GM19193 (cell line): ENCODE results near the gene DAAM2.

Experiments
- POLR2A ChIP-seq: IDR thresholded peaks from 4 replicates; pipeline ENCODE4 v1.6.1; 2011; ENCODE audit not compliant: insufficient read depth, insufficient read length; ENCODE audit errors: extremely low read depth

DAAM2 gene

DNA sequence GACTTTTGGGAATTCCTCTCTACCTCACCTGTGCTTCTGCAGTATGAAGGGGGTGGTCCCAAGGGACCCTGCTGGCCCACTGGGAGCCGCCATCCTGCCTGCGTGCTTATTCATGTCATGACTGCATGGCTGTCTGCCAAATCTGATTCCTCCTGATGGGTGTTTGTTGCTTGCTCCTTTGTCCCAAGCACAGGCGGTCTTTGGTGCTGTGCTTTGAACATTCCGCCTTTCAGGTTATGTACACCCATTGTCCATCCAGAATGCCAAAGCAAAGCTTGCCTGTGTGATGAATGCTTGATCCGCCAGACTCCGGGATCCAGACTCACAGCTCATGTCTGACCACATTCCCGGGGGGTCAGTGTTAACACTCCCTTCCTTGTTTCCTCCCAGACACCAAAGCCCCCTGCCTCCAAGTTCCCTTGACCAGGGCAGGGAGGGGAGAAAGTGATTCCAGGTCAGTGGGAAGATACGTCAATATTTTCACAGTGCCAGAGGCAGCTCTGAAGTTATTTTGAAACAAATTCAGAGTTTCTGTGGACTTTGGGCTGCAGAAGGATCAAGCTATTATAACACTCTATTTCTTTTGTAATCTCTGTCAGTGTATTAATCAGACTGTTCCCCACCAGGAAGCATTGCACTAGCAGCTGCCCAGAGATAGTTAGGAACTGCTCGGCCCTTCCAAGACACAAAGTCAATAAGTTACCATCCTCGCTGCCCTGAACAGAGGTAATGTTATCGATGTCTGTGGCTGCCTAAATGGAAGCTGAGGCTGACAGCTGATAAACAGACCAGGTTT is 9.5 kb downstream of the DAAM2 start:
- TF ChIP-seq POLR2A = no peak

DNA sequence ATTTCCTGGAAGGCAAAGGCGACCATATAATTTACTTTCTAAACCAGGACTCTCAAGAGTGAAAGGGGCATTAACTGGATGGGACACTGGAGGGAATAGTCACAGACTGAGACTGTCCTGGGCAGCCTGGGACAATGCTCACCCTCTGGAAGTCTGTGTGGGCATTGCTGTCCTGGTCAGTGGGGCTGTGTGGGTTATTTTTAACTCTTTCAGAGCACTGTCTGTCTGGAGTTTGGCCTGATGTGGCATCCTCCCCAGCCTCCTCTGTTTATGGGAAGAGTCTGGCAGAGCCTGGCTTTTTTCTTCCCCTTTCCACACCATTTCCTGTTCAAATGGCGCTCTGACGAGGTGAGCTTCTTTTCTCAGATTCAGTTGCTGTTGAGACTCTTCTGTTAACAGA is 11.7 kb downstream of the DAAM2 start:
- no peak for TF ChIP-seq POLR2A

DNA sequence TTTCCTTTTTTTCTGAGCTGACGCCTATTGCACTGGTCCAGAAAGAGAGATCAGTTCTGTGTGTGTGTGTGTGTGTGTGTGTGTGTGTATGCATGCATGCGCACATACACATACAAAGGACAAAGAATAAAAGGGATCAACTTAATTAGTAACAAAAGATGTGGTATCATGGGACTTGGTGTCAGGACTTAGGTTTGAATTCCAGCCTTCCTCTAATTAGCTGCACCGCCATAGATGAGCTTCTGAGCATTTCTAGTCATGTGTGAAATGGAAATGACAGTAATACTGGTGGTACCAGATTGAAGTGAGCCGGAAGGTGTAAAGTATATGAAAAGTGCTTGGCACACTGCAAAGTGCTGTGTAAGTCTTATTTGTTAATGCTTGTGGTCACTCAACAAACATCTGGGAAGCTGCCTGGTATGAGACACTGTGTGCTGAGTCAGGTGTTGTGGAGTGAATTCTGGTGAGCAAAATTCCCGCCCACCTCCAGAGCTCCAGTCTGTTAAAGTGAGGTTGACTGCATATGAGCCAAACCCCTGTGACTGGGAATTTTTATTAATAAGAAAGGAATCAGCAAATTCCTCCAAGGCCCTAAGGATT is 12.4 kb downstream of the DAAM2 start:
- no peak for TF ChIP-seq POLR2A

DNA sequence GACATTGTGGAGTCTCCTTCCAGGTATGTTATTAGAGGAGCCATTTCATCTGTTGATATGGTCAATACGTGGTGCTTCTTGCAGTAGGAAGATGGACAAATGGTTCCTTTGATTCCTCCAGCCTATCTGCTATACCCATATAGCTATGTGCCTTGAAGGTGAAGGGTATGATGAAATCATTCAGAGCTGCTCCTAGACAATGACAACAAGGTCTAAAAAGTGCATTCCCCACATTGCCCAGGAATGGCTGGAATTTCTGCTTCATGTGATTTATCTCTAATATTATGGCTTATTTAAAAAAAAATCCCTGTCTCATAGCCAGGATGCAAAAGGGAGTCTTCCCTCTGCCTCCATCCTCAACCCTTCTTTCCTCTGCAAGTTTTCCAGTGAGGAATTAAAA is 14.1 kb downstream of the DAAM2 start:
- no peak for TF ChIP-seq POLR2A

DNA sequence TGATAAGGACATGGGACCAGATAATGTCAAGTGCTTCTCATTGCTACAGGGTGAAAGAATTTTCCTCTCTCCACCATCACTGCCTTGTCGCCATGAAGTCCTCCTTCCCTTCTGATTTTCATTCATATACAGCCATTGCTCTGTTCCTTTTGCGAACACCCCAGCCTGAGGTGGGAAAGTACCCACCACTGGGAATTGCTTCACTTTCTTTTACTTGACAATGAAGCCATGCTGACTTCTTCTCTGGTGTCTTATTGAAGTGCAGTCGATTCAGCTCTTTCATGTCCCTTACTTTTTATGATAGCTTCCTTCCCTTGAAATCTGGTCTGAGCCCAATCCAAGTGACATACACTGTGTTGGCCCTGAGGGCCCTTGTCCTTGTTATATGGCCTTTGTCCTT is 16.2 kb downstream of the DAAM2 start:
- no peak for TF ChIP-seq POLR2A

DNA sequence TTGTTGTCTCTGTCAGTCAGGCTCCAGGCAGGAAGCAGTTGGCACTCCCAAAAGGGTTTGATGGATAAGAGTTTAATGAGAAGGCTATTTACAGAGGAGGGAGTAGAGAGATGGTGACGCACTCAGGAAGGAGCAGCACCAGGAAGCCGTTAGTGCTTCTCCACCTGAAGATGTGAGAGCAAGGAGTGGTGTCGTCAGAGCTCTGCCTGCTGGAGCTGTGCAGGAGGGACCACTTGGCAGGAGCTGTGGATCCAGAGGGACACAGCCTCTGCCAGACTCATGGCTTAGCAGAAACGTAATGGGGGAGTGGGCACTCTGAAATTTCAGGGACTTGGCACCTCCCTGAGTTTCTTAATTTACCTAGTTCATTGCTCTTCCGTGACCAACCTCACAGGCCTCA is 16.8 kb downstream of the DAAM2 start:
- TF ChIP-seq POLR2A = no peak

DNA sequence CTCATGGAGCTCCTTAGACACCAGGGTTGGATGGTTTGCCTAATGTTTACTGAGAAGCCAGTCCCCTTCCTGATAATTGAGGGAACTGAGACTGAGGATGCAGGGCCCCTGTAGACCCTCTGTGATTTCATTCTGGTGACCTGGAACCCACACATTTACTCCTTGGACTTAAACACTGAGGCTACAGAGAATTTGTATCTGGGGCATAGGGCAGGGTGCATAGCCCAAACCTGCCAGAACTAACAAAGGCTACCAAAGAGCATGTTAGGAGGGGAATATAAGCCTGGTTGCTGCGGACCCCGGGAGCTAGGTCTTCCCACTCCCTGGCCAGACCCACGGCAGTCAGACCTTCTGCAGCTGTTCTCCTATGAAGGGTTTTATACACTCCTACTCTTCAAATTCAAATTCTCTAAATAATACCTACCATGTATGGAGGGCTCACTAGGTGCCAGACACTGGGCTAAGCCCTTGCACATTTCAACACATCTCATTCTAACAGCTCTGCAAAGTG is 19.7 kb downstream of the DAAM2 start:
- TF ChIP-seq POLR2A = no peak

DNA sequence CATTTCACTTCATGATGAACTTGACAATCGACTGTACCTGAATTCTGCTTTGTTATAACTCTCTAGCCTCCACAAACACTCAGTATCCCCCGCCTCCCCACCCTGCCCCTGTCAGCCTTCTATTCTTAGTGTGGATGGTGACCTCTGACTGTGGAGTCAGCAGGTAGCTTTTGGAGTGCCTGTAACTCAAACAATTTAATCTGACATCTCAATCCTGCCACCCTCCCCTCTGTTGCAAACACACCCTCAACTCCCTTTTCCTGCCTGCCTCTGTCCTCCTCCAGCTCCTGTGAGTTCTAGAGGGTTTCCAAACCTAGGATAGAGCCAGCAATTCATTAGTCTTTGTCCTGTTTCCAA is 20.3 kb downstream of the DAAM2 start:
- no peak for TF ChIP-seq POLR2A

DNA sequence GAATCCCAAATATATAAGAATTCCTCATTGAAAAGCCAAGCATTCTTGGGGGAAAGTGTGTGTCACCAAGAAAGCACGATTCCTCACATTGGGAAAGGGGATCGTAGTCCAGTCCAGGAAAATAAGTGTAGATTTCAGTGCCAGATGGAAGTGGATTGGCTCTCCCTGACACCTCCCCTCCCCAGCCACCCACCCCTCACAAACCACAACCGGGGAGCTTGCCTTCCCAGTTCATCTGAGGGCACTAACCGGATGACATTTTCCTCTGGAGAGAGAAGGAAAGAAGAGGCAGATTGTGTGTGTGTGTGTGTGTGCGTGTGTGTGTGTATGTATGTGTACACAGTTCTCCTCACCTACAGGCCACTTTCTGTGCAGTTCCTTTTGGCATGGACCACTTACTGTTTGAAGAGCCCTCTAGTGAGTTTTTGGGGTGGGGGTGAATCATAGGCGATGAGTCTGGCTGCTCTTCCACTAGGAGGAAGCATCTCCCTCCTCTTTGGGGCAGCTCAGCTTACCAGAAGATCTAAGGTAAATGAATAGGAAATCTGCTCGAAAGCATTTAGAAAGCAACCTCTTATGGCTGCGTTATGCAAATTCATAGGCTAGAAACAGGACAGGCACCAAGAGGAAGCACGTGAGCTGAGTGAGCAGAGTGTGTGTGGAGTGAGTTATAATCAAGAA is 20.8 kb downstream of the DAAM2 start:
- TF ChIP-seq POLR2A = no peak

DNA sequence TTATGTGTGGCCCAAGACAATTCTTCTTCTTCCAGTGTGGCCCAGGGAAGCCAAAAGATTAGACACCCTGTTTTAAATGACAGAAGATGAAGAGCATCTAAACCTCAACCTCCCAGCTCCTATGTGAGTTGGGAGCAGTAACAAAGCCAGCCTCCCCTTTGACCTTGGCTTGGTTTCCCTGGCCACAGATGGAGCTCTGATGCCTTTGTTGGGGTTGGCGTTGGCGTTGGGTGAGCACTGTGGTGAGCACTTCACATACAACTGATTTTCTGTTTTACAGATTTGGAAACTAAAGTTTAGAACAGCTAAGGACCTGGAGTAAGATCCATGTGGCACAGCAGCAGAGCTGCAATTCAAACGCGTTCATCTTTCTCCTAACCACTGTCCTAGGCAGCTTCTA is 22.1 kb downstream of the DAAM2 start:
- no peak for TF ChIP-seq POLR2A

DNA sequence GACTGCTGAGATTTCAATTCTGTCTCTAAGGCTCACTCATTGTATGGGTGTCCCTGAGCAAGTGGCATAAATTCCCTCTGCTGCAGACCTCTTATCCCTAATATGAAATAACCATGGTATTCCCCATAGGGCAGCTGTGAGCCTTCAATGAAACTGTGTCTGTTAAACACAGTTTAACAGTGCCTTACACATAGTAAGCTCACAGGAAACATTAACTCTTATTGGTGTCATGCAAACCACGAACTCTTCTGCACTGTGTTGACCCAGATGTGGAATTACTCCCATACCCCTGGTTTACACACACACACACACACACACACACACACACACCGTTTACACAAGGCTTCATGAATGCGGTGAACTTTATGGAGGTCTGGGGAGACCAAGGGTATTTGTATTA is 23.2 kb downstream of the DAAM2 start:
- no peak for TF ChIP-seq POLR2A

DNA sequence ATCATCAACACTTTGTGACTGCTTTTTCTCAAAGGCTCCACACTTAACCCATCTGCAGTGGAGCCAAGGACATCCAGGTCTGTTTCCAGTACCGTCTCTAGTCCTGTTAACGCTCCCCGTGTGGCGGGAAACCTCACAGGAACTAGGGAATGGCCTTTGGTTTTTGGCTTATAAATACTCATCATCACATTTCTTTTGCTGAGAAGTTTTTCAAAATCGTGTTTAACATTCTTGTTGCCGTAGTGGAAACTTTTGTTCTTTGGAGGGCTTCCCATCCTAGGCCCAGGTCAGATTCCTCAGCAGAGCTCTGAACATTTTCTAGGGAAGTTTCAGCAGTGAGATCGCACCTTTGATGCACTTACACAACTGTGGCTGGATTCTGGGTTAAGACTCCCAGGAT is 24.6 kb downstream of the DAAM2 start:
- no peak for TF ChIP-seq POLR2A

DNA sequence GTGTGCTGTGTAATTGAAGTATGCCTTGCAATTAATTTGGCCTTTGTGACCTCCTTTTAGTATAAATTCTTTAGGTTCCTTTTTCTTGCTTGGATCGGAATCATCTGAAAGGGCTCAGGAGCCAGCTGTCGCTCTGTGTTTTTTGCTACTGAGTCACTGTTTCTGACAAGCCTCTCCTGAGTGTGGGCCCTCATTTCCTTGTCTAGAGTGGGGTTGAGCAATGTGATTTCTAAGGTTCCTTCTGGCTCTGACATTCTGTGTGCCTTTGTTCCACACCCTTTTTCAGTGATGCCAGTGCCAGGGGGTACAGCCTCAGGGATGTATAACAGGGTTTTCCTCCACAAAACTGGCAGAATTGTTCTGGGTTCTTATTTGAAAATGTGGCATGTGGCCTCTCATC is 26.5 kb downstream of the DAAM2 start:
- no peak for TF ChIP-seq POLR2A

DNA sequence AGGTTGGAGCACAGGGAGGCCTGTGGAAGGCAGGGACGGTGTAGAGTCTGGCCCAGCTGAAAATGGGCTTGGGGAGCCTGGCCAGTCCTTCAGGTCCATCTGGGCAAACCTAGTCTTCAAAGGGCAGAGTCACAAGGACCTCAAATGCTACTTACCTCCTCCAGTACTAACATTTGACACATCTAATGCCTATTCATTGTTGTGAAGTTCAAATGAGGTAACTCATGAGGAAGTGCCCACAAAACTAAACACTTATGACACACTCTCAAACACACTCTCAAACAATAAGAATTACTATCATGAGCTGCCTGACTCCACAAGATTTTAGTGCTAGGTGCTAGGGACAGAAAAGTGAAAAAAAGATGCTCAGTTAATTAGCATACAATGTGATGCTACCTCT is 27.1 kb downstream of the DAAM2 start:
- TF ChIP-seq POLR2A = no peak

DNA sequence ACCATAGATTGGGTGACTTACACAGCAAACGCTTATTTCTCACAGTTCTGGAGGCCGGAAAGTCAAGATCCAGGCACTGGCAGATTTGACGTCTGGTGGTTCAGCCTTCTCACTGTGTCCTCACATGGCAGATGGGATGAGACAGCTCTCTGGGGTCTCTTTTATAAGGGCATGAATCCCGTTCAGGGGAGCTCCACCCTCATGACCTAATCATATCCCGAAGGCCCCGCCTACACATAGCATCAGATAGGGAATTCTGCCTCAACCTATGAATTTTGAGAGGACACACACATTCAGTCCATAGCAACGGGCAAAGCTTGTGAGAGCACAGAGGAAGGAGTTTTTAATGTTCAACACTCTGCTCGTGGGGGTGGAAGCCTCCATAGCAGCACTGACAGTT is 27.5 kb downstream of the DAAM2 start:
- TF ChIP-seq POLR2A = no peak

DNA sequence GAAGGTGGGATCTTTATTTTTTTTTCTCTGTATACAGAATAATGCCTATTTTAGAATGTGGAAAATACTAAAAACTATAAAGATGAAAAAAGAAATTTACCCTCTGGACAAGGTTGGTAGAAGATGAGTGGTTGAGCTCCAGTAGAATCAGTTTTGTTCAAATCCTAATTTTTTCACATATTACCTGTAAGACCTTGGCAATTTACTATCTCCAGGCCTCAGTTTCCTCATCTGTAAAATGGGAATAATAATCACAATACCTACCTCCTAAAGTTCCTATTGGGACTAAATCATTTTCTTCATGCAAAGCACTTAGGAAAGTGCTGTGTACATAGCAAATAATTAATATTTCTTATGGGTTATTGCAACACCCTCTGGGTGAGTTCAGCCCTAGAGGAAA is 28.4 kb downstream of the DAAM2 start:
- TF ChIP-seq POLR2A = no peak

DNA sequence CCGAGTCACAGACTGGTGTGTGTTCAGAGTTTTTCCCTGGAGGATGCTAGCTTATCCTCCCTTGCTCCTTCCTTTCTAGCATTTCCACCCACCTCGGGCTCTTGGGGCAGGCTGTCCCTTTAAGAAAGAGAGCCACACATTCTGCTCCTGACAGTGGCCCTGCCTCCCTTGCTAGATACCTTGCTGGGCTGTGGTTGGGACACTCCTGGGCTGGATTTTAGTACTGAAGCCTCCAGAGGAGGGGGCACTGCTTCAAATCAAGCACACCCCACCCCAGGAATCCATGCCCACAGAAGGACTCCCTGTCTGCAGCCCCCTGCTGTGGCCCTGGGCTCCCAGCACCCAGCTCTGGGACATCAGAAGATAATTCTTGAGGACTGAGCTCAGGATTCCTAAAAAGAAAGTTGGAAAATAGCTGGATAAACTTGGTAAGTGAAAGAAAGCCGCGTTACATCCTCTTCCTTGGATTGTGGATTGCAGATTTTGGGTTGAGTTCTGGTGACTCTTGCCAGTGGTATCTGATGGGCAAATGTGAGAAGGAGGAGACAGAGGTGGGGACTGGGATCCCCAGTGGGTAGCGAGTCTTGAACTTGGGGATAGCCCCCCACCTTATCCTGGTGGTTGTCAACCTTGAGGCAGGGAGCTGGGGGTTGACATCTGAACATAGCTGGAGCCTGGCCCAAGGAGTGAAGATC is 29.0 kb downstream of the DAAM2 start:
- no peak for TF ChIP-seq POLR2A
